GM06990 (cell line): Measurements from ENCODE around the gene FRAS1.
"Not testable (repeated sequence)": the region's sequence is repeated elsewhere in the genome, so short reads cannot be mapped to it uniquely, and the experiment has no call there.

ENCODE experiments used
- DNase-seq: peaks from one replicate; pipeline ENCODE4 v3.0.0-alpha.2; 2011; ENCODE audit not compliant: insufficient read length; ENCODE audit errors: extremely low read depth
- H3K27me3 ChIP-seq: replicated peaks from 2 replicates; pipeline ENCODE4 v1.6.0; 2011; ENCODE audit warnings: low read length; ENCODE audit not compliant: control insufficient read depth, insufficient read depth
- H3K36me3 ChIP-seq: 2 replicates; pipeline ENCODE4 v1.5.1; 2011; ENCODE audit warnings: low read length; ENCODE audit not compliant: control insufficient read depth, insufficient read depth
- H3K4me3 ChIP-seq: replicated peaks from 2 replicates; pipeline ENCODE4 v1.5.1; 2011; ENCODE audit warnings: low read depth, mild to moderate bottlenecking, control low read depth, low read length
- CTCF ChIP-seq: IDR thresholded peaks from 2 replicates; pipeline ENCODE4 v1.5.1; 2011; ENCODE audit warnings: low read length, control low read depth, mild to moderate bottlenecking, inconsistent platforms; ENCODE audit not compliant: insufficient read depth, poor library complexity, severe bottlenecking

The FRAS1 gene

GRCh38 chr4:78250500-78250899, 193.4 kb downstream of the FRAS1 start:
- Histone ChIP-seq H3K4me3 (no peak overlapping the region), H3K27me3 (no peaks in the 10 kb centered on the region), H3K36me3 (no peaks in the 10 kb centered on the region)
- TF ChIP-seq CTCF, result no peak
- DNase-seq, result peak; percentile 16

- DNase-seq, H3K4me3 ChIP-seq, H3K27me3 ChIP-seq, H3K36me3 ChIP-seq: not testable (repeated sequence)
Observed at GRCh38 chr4:78252773-78253172, 195.7 kb downstream of the FRAS1 start.

GRCh38 chr4:78254893-78255292, 197.8 kb downstream of the FRAS1 start:
- no peaks in the 10 kb centered on the region for H3K27me3 ChIP-seq
- no peaks in the 10 kb centered on the region for H3K36me3 ChIP-seq
- no peak for DNase-seq
- H3K4me3 ChIP-seq, result no peak overlapping the region
- no peak for TF ChIP-seq CTCF

GRCh38 chr4:78265006-78265405, 207.9 kb downstream of the FRAS1 start:
- DNase-seq, result no peak
- Histone ChIP-seq H3K36me3 (no peaks in the 10 kb centered on the region), H3K4me3 (no peak overlapping the region), H3K27me3 (no peaks in the 10 kb centered on the region)
- TF ChIP-seq CTCF, result no peak

- H3K4me3 ChIP-seq, result no peak overlapping the region
- TF ChIP-seq CTCF, result no peak
- H3K27me3 ChIP-seq, result no peaks in the 10 kb centered on the region
- no peak for DNase-seq
- no peaks in the 10 kb centered on the region for H3K36me3 ChIP-seq
Observed at GRCh38 chr4:78267790-78268189, 210.7 kb downstream of the FRAS1 start.

GRCh38 chr4:78268597-78268996, 211.5 kb downstream of the FRAS1 start:
- TF ChIP-seq CTCF, result no peak
- DNase-seq, result no peak
- Histone ChIP-seq H3K27me3 (no peaks in the 10 kb centered on the region), H3K36me3 (no peaks in the 10 kb centered on the region), H3K4me3 (no peak overlapping the region)

- DNase-seq, H3K27me3 ChIP-seq, H3K36me3 ChIP-seq, H3K4me3 ChIP-seq: not testable (repeated sequence)
Observed at GRCh38 chr4:78275450-78275849, 218.3 kb downstream of the FRAS1 start.
